ENCODE measurements around the gene DAO. TPM values are rescaled to one million over a fixed set of nuclear protein-coding genes. Genes with fewer than 3 reads are reported as not detected.
"Not testable (repeated sequence)": the region's sequence is repeated elsewhere in the genome, so short reads cannot be mapped to it uniquely, and the experiment has no call there.

Gene DAO
- total RNA-seq, 1 experiment from 2014 or later, result not detected

GRCh38 chr12:108847705-108848104 is 32.2 kb upstream of the DAO start:
- DNase-seq (ENCODE audit: extremely low read depth, low read depth), result no peak

- no peak for DNase-seq (ENCODE audit: extremely low read depth, low read depth)
Measured at GRCh38 chr12:108849660-108850059, 30.2 kb upstream of the DAO start.

- DNase-seq (ENCODE audit: extremely low read depth, low read depth), result no peak
Measured at GRCh38 chr12:108850854-108851573, 28.9 kb upstream of the DAO start.

- no peak for DNase-seq (ENCODE audit: extremely low read depth, low read depth)
Measured at GRCh38 chr12:108852674-108853309, 27.1 kb upstream of the DAO start.

- no peak for DNase-seq (ENCODE audit: extremely low read depth, low read depth)
Measured at GRCh38 chr12:108853426-108853825, 26.5 kb upstream of the DAO start.

- DNase-seq (ENCODE audit: extremely low read depth, low read depth), result peak; percentile 78
Measured at GRCh38 chr12:108853981-108854446, 25.9 kb upstream of the DAO start.

- DNase-seq (ENCODE audit: extremely low read depth, low read depth), result peak; percentile 95
Measured at GRCh38 chr12:108854451-108855283, 25.2 kb upstream of the DAO start.

GRCh38 chr12:108855284-108856169 is 24.4 kb upstream of the DAO start:
- no peak for DNase-seq (ENCODE audit: extremely low read depth, low read depth)

- no peak for DNase-seq (ENCODE audit: extremely low read depth, low read depth)
Measured at GRCh38 chr12:108856170-108856427, 23.8 kb upstream of the DAO start.

- DNase-seq (ENCODE audit: extremely low read depth, low read depth), result peak; percentile 62
Measured at GRCh38 chr12:108856428-108857157, 23.3 kb upstream of the DAO start.

GRCh38 chr12:108857158-108857407 is 22.8 kb upstream of the DAO start:
- no peak for DNase-seq (ENCODE audit: extremely low read depth, low read depth)

- DNase-seq (ENCODE audit: extremely low read depth, low read depth), result no peak
Measured at GRCh38 chr12:108858311-108859074, 21.4 kb upstream of the DAO start.

GRCh38 chr12:108859141-108859922 is 20.6 kb upstream of the DAO start:
- not testable (repeated sequence) for DNase-seq (ENCODE audit: extremely low read depth, low read depth)

- DNase-seq (ENCODE audit: extremely low read depth, low read depth), result no peak
Measured at GRCh38 chr12:108859923-108860291, 20.0 kb upstream of the DAO start.

GRCh38 chr12:108860443-108860842 is 19.4 kb upstream of the DAO start:
- DNase-seq (ENCODE audit: extremely low read depth, low read depth), result no peak

GRCh38 chr12:108861878-108862587 is 17.9 kb upstream of the DAO start:
- no peak for DNase-seq (ENCODE audit: extremely low read depth, low read depth)

- no peak for DNase-seq (ENCODE audit: extremely low read depth, low read depth)
Measured at GRCh38 chr12:108862588-108862959, 17.3 kb upstream of the DAO start.

GRCh38 chr12:108865169-108865568 is 14.7 kb upstream of the DAO start:
- no peak for DNase-seq (ENCODE audit: extremely low read depth, low read depth)
